ENCODE results near the gene NUDT13.

Gene NUDT13
- total RNA-seq = 0.91 to 4.4 reads per million in 2 experiments

DNA sequence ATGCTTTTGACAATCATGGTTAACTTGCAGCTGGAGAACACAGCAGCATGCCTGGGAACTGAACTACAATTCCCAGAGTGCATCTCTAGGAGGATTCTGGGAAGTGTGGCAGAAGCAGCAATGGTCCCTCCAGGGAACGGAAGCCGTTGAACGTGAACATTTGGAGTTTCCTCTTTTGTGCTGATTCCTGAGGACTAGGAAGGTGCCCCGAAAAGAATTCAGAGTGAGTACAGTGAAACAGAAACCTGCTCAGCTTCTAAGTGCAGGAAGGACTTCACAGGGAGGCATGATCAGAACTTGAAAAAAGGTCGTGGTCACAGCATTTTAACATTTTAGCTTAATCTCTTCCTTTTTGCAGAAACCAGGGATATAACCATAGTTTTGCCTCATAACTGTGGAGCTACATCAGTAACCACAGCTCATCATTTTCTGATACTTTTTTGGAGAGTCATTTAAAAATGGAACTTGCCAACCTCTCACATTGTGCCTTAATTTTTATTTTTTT is at the start of gene NUDT13:
Gene NUDT13 (plus strand): TSS at position 111 of the 505 bp plus-strand sequence. CDS start 3,911 bp downstream, outside the sequence.
- peak; percentile 40 for DNase-seq (ENCODE audit: low read depth)

GRCh38 chr10:73060738-73061635 is 49.3 kb upstream of the NUDT13 start:
- DNase-seq (ENCODE audit: low read depth) = no peak

GRCh38 chr10:73061743-73062142 is 48.5 kb upstream of the NUDT13 start:
- no peak for DNase-seq (ENCODE audit: low read depth)

- DNase-seq (ENCODE audit: low read depth) = no peak
Observed at GRCh38 chr10:73065441-73065840, 44.8 kb upstream of the NUDT13 start.

GRCh38 chr10:73073627-73074026 is 36.6 kb upstream of the NUDT13 start:
- DNase-seq (ENCODE audit: low read depth) = no peak

DNA sequence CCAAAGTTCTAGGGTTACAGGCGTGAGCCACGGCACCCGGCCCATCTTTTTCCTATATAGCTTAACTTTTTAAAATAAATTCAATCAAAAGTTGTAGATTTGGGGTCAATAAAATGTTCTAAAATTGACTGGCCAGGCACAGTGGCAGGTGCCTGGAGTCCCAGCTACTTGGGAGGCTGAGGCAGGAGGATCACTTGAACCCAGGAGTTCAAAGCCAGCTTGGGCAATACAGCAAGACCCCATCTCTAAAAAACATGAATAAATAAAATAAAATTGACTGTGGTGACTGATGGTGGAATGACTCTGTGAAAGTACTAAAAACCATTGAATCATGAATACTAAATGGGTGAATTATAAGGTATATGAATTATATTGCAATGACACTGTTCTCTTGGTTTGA is 34.4 kb upstream of the NUDT13 start:
- DNase-seq (ENCODE audit: low read depth) = no peak

DNA sequence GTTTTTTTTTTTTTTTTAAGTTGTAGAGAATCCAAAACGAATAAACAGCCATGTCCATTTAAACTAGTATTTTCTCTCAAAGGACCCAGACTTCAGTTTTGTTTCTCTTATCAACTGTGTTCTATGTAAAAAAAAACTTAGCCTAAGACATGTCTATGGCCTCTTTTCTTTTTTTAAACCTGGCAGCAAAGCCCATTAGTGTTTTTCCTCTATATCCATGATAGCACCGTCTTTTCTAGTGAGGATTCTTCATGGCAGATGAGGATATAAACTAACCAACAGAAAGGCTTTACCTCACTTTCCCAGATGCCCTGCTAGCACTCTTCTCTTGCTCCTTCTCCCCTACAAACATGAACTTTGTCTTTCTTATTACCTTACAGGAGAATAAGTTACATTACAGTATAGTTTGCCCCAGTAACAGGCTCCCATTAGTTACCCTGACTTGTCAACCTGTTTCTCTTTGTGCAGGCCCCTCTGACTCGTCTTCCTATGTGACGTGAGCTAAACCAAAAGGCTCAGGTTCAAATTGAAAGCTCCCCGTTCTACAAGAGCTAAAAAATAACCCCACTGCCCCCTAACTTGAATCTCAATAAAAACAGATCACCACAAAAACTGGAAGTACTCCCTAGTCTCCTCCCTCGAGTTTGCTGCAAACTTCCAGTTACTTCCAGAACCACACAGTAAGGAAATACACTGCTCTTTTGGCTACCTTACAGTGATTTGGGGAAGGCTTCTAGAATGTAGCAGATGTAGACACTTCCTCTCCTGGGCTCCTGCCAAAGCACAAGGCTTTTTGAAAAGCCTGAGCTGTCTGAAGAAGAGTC is 33.7 kb upstream of the NUDT13 start:
- no peak for DNase-seq (ENCODE audit: low read depth)

GRCh38 chr10:73079779-73080541 is 30.3 kb upstream of the NUDT13 start:
- DNase-seq (ENCODE audit: low read depth) = no peak

DNA sequence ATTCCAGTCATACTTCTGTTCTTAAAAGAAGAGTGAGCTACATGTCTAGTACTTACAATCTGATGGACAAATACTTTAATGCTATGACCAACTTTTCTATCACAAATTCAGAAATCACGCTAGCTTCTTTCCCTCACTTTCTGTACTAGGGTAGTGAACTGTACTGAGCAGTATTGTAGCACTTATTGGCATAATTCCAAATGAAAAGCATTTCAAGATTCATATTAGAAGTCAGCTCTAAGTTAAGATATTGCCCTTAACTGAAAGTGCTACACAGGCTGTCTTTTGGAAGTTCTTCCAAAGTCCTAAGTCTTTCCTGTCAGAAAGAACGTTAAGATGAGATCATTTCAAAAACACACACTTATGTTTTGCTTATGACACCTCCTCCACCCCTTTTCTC is 27.0 kb upstream of the NUDT13 start:
- DNase-seq (ENCODE audit: low read depth) = no peak

- no peak for DNase-seq (ENCODE audit: low read depth)
Observed at GRCh38 chr10:73084209-73084608, 26.0 kb upstream of the NUDT13 start.

DNA sequence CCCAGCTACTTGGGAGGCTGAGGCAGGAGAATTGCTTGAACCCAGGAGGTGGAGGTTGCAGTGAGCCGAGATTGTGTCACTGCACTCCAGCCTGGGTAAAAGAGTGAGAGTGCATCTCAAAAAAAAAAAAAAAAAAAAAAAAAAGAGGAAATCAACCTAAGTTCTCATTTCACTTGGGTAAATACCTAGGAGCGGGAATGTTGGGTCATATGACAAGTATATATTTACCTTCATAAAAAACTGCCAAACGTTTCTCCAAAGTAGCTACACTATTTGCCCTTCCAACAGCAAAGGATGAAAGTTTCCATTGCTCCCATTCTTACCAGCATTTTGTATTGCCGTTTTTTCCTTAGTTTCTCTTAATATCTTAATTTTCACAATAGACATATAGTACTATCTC is 23.4 kb upstream of the NUDT13 start:
- DNase-seq (ENCODE audit: low read depth) = no peak

- no peak for DNase-seq (ENCODE audit: low read depth)
Observed at GRCh38 chr10:73088304-73088703, 22.0 kb upstream of the NUDT13 start.

DNA sequence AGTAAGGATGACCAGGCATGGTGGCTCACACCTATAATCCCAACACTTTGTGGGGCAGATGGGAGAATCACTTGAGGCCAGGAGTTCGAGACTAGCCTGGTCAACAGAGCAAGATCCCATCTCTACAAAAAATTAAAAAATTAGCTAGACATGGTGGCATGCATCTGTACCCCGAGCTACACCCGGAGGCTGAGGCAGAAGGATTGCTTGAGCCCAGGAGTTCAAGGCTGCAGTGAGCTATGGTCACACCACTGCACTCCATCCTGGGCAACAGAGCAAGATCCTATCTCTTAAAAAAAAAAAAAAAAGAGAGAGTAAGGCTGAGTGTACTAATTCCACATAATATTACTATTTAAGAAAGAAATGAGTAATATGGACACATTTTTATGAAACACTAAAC is 17.4 kb upstream of the NUDT13 start:
- DNase-seq (ENCODE audit: low read depth) = no peak

DNA sequence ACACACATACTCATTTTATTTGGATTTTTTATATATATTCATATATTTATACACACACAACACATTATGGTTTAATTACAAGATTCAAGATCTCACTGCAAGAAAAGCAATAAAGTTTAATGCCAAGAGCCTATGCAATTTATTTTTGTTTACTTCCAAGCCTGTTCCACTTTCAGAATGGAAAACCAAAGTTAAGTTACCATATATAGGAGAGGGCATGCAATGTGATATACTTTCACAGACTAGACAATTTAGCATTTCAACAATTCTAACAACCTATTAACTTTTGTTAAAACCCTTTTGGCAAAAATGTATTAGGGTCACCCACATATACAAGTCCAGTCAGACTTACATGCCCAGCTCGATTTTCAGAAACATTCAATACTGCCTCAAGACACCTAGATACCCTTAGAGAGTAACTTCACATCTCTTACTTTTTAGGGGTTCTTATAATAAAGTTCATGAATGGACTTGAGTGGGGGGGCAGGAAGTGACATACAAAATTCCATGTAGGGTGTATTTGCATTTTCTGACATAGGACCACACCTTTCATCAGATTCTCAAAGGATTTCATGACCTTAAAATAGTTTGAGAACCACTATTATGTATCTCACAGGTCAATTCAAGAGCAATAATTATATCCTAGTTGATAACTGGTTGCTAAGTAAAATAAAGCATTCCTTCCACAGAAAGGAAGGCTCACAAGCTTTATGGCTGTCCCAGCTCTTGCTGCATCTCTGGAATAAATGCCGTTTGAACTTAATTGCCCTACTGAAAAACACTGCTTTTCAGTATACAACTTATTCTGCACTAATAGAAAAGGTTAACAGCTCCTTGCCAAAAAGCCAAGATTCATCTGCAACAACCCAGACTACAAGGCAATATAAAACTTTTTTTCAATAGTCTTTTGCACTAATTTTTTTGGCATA is 16.1 kb upstream of the NUDT13 start:
- DNase-seq (ENCODE audit: low read depth) = no peak

DNA sequence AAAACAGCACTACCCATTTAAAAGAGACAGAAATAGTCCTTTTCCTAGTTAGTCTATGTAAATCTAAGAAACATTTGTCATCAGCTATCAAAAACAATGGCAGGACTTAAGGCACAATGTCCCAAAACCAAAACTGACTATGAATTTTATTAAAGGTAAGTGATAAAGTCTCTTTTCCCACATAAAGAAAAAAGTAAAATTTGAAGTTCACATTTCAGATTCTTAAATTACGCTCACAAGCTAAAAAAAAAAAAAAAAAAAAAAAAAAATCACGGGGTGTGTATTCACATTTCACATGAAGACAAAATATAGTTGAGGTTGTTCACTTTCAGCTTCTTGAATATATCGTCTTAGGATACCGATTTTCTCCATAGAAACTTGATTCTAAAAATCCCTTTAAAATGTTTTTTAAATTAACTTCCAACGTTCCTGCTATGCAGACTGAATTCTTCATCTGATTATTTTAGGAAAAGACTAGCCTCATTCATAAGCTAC is 15.2 kb upstream of the NUDT13 start:
- no peak for DNase-seq (ENCODE audit: low read depth)

DNA sequence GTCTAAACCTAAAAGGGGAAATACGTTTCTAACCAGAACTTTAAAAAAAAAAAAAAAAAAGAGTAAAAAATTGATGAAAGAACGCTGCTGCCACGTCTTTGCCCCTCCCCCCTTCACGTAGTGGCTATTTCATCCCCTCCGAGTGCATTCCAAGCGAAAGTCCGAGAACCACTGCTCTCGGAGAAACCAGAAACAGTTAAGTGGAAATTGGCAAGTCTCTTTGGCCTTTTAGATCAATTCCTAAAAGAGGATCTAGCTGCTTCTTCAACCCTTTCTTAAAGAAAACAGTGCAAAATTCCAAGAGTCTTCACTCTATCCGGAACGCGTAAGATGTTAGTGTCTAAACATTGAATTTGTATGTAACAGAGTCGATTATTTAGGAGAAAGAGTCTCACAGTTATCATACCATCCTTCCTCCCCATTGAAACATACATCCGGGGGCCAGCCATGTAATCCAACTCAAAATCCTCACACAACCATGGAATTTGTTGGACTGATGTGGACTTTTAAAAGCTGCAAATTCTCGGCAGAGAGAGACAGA is 14.7 kb upstream of the NUDT13 start:
- DNase-seq (ENCODE audit: low read depth) = no peak

GRCh38 chr10:73096041-73096448 is 14.2 kb upstream of the NUDT13 start:
- peak; percentile 59 for DNase-seq (ENCODE audit: low read depth)

DNA sequence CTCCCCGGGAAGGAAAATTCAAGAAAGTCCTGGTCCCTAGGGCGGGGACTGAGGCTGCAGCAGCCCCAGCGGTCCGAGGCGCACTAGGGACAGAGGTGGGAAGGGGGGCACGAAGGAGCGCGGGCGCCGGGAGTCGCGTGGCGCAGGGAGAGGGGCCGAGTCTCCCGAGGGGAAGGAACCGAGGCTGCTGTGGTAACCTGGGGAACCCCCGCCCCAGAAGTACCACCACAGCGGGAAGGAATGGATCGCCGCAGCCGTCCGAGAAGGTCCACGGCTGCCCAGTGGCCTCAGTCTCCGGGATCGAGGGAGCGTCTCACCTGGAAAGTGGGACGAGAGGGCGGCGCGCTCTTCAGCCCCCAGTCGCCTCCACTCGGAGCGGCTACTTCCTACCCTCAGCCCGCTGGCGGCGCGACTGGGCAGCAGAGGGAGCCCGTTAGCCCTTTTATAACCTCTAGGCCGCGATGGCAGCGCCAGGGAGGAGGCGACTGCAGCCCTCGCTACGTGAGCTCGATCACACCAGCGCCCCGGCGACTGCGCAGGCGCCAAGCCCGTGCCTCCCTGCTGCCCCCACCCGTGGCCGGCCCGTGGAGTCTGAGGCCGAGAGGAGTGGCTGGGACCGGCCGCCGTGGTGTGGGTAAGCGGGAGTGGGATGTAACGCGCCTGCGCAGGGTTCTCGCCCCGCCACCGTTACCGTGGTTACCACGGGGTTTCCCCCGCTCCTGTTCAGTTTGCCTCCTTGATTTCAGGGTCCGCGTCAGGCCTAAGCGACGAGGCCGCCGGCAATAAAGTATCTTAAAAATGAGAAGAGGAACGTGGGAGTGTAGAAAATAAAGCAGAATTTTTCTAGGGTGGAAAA is 13.6 kb upstream of the NUDT13 start, which contains the start of gene P4HA1:
Gene P4HA1 (minus strand): TSS at position 418 of the 856 bp plus-strand sequence. CDS start 21,983 bp downstream, outside the sequence.
- DNase-seq (ENCODE audit: low read depth) = peak; percentile 93

GRCh38 chr10:73097305-73097670 is 13.0 kb upstream of the NUDT13 start:
- DNase-seq (ENCODE audit: low read depth) = no peak
